ENCODE data around the gene LIPC. TPM values are rescaled to one million over a fixed set of nuclear protein-coding genes. Genes with fewer than 3 reads are reported as not detected.

LIPC gene
- total RNA-seq, 1 experiment from 2014 or later, result not detected

GRCh38 chr15:58425834-58426233 lies 6.0 kb upstream of the LIPC start:
- Histone ChIP-seq H3K36me3 (ENCODE audit: control insufficient read depth in 1 of 2, insufficient read depth in 2 of 2, low read length in 2 of 2) (no peaks in the 10 kb centered on the region), H3K9ac (ENCODE audit: low read length) (no peak overlapping the region), H3K27me3 (ENCODE audit: insufficient read depth, low read length) (no peaks in the 10 kb centered on the region), H3K4me3 (replicated peaks in 1 of 2; ENCODE audit: low read depth in 1 of 2, low read length in 2 of 2) (no peak overlapping the region), H3K9me3 (ENCODE audit: control insufficient read depth in 1 of 2, insufficient read depth in 1 of 2, low read depth in 1 of 2, low read length in 2 of 2) (no peaks in the 10 kb centered on the region), H3K27ac (ENCODE audit: low read depth, low read length) (no peak overlapping the region), H4K20me1 (ENCODE audit: insufficient read depth) (no peaks in the 10 kb centered on the region), H3K4me1 (ENCODE audit: control insufficient read depth in 1 of 2, insufficient read depth in 2 of 2, low read length in 2 of 2) (no peaks in the 10 kb centered on the region; a peak in 1 of 4 replicates), H3K4me2 (ENCODE audit: low read length) (no peak overlapping the region), H2AFZ (ENCODE audit: low read depth, low read length, poor library complexity, severe bottlenecking) (no peak overlapping the region), H3K79me2 (ENCODE audit: insufficient read depth, low read length) (no peaks in the 10 kb centered on the region), H3K9me2 (ENCODE audit: insufficient read depth) (no peaks in the 10 kb centered on the region)
- intact Hi-C loops (cut with micrococcal nuclease), result no loop called here
- BruUV-seq (replicated peaks), result no TSS peak
- ChIA-PET RAD21 (ENCODE audit: low non-redundant PET in 1 of 2, low total read pairs in 2 of 2, uncharacterized antibody in 2 of 2, unreplicated experiment in 2 of 2) (no interaction called here), POLR2A (interaction anchor here (0.6 kb wide), 1 partner anchor 10 kb away, joined by 3 read pairs; no protein-coding TSS in a partner anchor), CTCF (no interaction called here)
- DNase-seq (ENCODE audit: low read depth, low spot score) (no peak), ATAC-seq (no peak)
- no peak for TF ChIP-seq ZFX (IDR thresholded peaks at IDR 0.05)
- TF ChIP-seq EZH2phosphoT487 (IDR thresholded peaks at IDR 0.05; ENCODE audit: borderline replicate concordance), result no peak
- TF ChIP-seq EGR1 (IDR thresholded peaks at IDR 0.05; ENCODE audit: low read depth), result no peak
- TF ChIP-seq SRF (IDR thresholded peaks at IDR 0.05; ENCODE audit: low read depth), result no peak
- no peak for TF ChIP-seq MAX (IDR thresholded peaks at IDR 0.05)
- TF ChIP-seq POLR2A (IDR thresholded peaks at IDR 0.05; ENCODE audit: borderline replicate concordance, extremely low read depth, insufficient read depth, insufficient read length), result no peak
- TF ChIP-seq, protein P1, sequence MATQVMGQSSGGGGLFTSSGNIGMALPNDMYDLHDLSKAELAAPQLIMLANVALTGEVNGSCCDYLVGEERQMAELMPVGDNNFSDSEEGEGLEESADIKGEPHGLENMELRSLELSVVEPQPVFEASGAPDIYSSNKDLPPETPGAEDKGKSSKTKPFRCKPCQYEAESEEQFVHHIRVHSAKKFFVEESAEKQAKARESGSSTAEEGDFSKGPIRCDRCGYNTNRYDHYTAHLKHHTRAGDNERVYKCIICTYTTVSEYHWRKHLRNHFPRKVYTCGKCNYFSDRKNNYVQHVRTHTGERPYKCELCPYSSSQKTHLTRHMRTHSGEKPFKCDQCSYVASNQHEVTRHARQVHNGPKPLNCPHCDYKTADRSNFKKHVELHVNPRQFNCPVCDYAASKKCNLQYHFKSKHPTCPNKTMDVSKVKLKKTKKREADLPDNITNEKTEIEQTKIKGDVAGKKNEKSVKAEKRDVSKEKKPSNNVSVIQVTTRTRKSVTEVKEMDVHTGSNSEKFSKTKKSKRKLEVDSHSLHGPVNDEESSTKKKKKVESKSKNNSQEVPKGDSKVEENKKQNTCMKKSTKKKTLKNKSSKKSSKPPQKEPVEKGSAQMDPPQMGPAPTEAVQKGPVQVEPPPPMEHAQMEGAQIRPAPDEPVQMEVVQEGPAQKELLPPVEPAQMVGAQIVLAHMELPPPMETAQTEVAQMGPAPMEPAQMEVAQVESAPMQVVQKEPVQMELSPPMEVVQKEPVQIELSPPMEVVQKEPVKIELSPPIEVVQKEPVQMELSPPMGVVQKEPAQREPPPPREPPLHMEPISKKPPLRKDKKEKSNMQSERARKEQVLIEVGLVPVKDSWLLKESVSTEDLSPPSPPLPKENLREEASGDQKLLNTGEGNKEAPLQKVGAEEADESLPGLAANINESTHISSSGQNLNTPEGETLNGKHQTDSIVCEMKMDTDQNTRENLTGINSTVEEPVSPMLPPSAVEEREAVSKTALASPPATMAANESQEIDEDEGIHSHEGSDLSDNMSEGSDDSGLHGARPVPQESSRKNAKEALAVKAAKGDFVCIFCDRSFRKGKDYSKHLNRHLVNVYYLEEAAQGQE (IDR thresholded peaks at IDR 0.05; ENCODE audit: low read depth), result no peak
- TF ChIP-seq SP1 (IDR thresholded peaks at IDR 0.05; ENCODE audit: low read depth), result no peak
- no peak for TF ChIP-seq CBX3 (IDR thresholded peaks at IDR 0.05; ENCODE audit: low read depth)
- no peak for TF ChIP-seq RAD21 (IDR thresholded peaks at IDR 0.05; ENCODE audit: low read depth)
- TF ChIP-seq, protein P2, sequence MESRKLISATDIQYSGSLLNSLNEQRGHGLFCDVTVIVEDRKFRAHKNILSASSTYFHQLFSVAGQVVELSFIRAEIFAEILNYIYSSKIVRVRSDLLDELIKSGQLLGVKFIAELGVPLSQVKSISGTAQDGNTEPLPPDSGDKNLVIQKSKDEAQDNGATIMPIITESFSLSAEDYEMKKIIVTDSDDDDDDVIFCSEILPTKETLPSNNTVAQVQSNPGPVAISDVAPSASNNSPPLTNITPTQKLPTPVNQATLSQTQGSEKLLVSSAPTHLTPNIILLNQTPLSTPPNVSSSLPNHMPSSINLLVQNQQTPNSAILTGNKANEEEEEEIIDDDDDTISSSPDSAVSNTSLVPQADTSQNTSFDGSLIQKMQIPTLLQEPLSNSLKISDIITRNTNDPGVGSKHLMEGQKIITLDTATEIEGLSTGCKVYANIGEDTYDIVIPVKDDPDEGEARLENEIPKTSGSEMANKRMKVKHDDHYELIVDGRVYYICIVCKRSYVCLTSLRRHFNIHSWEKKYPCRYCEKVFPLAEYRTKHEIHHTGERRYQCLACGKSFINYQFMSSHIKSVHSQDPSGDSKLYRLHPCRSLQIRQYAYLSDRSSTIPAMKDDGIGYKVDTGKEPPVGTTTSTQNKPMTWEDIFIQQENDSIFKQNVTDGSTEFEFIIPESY (IDR thresholded peaks at IDR 0.05; ENCODE audit: extremely low read depth, insufficient replicate concordance, low read length), result no peak
- no peak for TF ChIP-seq YY1 (IDR thresholded peaks at IDR 0.05; ENCODE audit: extremely low read depth, insufficient replicate concordance, low read depth, low read length)
